GM19025 (cell line): Measurements from ENCODE around the gene BRSK2.

Source experiments
- ATAC-seq: cut with Tn5 transposase; IDR thresholded peaks from one replicate; pipeline ENCODE4 v1.9.1; 2021; ENCODE audit warnings: mild to moderate bottlenecking, low read depth, moderate library complexity; ENCODE audit not compliant: unreplicated experiment

The BRSK2 gene

GRCh38 chr11:1478011-1478410 lies 88.3 kb downstream of the BRSK2 start:
- ATAC-seq, result no peak

GRCh38 chr11:1478544-1478943 lies 88.8 kb downstream of the BRSK2 start:
- no peak for ATAC-seq

GRCh38 chr11:1479006-1479677 lies 89.4 kb downstream of the BRSK2 start:
- no peak for ATAC-seq

- ATAC-seq, result no peak
Measured at GRCh38 chr11:1479678-1480118, 90.0 kb downstream of the BRSK2 start.

- no peak for ATAC-seq
Measured at GRCh38 chr11:1480191-1480554, 90.4 kb downstream of the BRSK2 start.

GRCh38 chr11:1480555-1481482 lies 91.1 kb downstream of the BRSK2 start:
- no peak for ATAC-seq

GRCh38 chr11:1481483-1481825 lies 91.7 kb downstream of the BRSK2 start:
- ATAC-seq, result no peak

- ATAC-seq, result no peak
Measured at GRCh38 chr11:1481861-1482441, 92.2 kb downstream of the BRSK2 start.

- ATAC-seq, result no peak
Measured at GRCh38 chr11:1482581-1483444, 93.1 kb downstream of the BRSK2 start.

- no peak for ATAC-seq
Measured at GRCh38 chr11:1483445-1483961, 93.8 kb downstream of the BRSK2 start.

- ATAC-seq, result no peak
Measured at GRCh38 chr11:1484061-1484671, 94.4 kb downstream of the BRSK2 start.

GRCh38 chr11:1484695-1485503 lies 95.2 kb downstream of the BRSK2 start:
- no peak for ATAC-seq

- ATAC-seq, result no peak
Measured at GRCh38 chr11:1485504-1485885, 95.8 kb downstream of the BRSK2 start.

- ATAC-seq, result no peak
Measured at GRCh38 chr11:1486054-1486825, 96.5 kb downstream of the BRSK2 start, which contains the start of gene MOB2. TSS of gene MOB2 (minus strand) at chr11:1486779. CDS start at chr11:1486556, 223 bp downstream.

- ATAC-seq, result no peak
Measured at GRCh38 chr11:1487091-1487850, 97.5 kb downstream of the BRSK2 start.

- no peak for ATAC-seq
Measured at GRCh38 chr11:1487851-1488574, 98.3 kb downstream of the BRSK2 start.
